Measurements from ENCODE around the gene CD47. TPM values are rescaled to one million over a fixed set of nuclear protein-coding genes. Genes with fewer than 3 reads are reported as not detected.
A peak's percentile ranks its signal among the peaks of the same experiment; 100 is the strongest.

Gene CD47
- polyA plus RNA-seq, 3 donors: 52.3 to 203 (median 173) TPM

DNA sequence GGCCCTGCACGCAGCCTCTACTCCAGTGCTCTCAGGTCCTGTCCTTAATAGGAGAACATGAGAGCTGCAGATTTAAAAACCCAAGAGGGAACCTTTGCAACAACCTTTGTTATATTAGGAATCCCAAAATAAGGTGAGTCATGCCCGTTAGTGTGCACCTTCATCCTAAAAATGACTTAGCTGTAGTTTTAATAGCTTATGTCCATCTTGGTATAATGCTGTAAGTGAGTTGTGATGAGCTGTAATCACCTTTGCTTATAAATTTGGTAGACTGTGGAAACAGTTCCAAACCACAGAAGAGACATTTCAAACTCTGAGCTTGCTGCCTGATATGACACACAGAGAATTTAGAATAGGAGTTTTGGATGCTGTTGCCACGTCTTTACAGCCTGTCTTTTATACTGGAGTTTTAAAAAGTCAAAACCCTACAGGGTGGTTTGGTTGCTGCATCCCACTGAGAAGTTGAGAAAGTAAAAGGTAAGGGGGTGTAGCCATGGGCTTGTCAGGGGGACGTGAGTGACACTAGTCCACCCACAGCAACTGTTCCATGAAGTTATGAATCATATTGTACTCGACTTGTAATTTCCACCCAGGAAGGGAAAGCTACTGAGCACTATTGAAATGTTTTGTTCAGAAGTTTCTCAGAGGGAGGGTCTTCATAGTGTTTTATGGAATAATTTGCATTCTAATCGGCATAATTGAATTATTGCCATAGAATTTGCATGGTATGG is 27.4 kb upstream of the CD47 start:
- H3K27me3 Mint-ChIP-seq (ENCODE audit: low read depth in 3 of 3): peaks cover 0 to 7% (median 0%) of the 10 kb centered on the region in 3 donors
- Histone ChIP-seq H3K4me1 (ENCODE audit: control insufficient read depth in 1 of 2, insufficient read depth in 2 of 2, low read length in 2 of 2) (no peaks in the 10 kb centered on the region), H3K79me2 (ENCODE audit: insufficient read depth, low read length) (no peaks in the 10 kb centered on the region), H3K9me3 (replicated peaks in 1 of 2; ENCODE audit: control insufficient read depth in 1 of 2, insufficient read depth in 1 of 2, low read length in 2 of 2) (no peaks in the 10 kb centered on the region), H3K9ac (ENCODE audit: insufficient read depth, low read length, poor library complexity, severe bottlenecking) (no peak overlapping the region), H3K36me3 (replicated peaks in 1 of 2; ENCODE audit: control insufficient read depth in 1 of 2, insufficient read depth in 2 of 2, low read length in 2 of 2) (no peaks in the 10 kb centered on the region), H2AFZ (ENCODE audit: insufficient read depth, low read depth, low read length, poor library complexity, severe bottlenecking) (no peak overlapping the region), H3K4me3 (replicated peaks in 1 of 3; ENCODE audit: low read depth in 2 of 3, low read length in 3 of 3) (no peak overlapping the region), H3K27me3 (ENCODE audit: control insufficient read depth in 2 of 2, insufficient read depth in 2 of 2, low read length in 2 of 2) (no peaks in the 10 kb centered on the region), H4K20me1 (ENCODE audit: insufficient read depth, low read length) (no peaks in the 10 kb centered on the region), H3K27ac (ENCODE audit: low read depth in 1 of 2, low read length in 2 of 2) (no peak overlapping the region), H3K4me2 (replicated peaks; ENCODE audit: extremely low read depth, low read length, poor library complexity, severe bottlenecking) (no peak overlapping the region)
- TF ChIP-seq, protein P1, sequence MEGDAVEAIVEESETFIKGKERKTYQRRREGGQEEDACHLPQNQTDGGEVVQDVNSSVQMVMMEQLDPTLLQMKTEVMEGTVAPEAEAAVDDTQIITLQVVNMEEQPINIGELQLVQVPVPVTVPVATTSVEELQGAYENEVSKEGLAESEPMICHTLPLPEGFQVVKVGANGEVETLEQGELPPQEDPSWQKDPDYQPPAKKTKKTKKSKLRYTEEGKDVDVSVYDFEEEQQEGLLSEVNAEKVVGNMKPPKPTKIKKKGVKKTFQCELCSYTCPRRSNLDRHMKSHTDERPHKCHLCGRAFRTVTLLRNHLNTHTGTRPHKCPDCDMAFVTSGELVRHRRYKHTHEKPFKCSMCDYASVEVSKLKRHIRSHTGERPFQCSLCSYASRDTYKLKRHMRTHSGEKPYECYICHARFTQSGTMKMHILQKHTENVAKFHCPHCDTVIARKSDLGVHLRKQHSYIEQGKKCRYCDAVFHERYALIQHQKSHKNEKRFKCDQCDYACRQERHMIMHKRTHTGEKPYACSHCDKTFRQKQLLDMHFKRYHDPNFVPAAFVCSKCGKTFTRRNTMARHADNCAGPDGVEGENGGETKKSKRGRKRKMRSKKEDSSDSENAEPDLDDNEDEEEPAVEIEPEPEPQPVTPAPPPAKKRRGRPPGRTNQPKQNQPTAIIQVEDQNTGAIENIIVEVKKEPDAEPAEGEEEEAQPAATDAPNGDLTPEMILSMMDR (IDR thresholded peaks at IDR 0.05): no peak
- peaks cover 8% of the 10 kb centered on the region for H3K4me1 Mint-ChIP-seq
- H3K27ac Mint-ChIP-seq: no peak overlapping the region
- intact Hi-C loops (cut with micrococcal nuclease): no loop called here
- H3K36me3 Mint-ChIP-seq: no peaks in the 10 kb centered on the region
- peaks cover 0 to 2% (median 0%) of the 10 kb centered on the region in 7 donors for H3K9me3 Mint-ChIP-seq
- no peak for DNase-seq
- WGBS (ENCODE audit: insufficient coverage): 100% methylated on average over 2 of the region's 6 CpGs
- no peak overlapping the region for H3K4me3 Mint-ChIP-seq

DNA sequence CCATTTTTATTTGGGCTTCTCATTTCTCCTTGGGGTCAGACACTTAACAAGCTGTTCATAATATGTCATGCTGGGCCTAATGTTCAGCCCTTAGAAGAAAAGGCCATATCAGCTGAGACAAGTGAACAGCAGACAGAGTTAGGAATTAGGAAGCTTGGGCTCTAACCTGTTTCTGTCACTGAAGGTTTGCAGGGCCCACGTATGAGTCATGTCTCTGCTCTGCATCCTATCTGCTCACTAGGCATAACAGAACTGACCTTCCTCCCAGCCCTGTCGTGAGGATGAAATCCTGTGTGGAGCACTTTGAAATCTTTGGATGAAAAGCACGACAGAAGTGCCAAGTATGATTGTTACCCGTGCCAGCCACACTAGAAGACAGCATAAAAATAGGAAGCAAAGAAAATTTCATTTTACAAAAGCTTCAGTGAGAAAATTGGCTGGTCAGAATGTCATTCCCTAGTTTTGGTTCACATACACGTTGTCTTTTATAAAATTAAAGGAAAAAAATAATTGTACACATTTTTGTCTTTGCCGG is 26.5 kb upstream of the CD47 start:
- Histone ChIP-seq H3K27me3 (ENCODE audit: control insufficient read depth in 2 of 2, insufficient read depth in 2 of 2, low read length in 2 of 2) (no peaks in the 10 kb centered on the region), H4K20me1 (ENCODE audit: insufficient read depth, low read length) (no peaks in the 10 kb centered on the region), H3K79me2 (ENCODE audit: insufficient read depth, low read length) (no peaks in the 10 kb centered on the region), H3K9ac (ENCODE audit: insufficient read depth, low read length, poor library complexity, severe bottlenecking) (no peak overlapping the region), H3K4me2 (replicated peaks; ENCODE audit: extremely low read depth, low read length, poor library complexity, severe bottlenecking) (no peak overlapping the region), H3K9me3 (replicated peaks in 1 of 2; ENCODE audit: control insufficient read depth in 1 of 2, insufficient read depth in 1 of 2, low read length in 2 of 2) (no peaks in the 10 kb centered on the region), H3K4me3 (replicated peaks in 1 of 3; ENCODE audit: low read depth in 2 of 3, low read length in 3 of 3) (no peak overlapping the region), H3K27ac (ENCODE audit: low read depth in 1 of 2, low read length in 2 of 2) (no peak overlapping the region), H2AFZ (ENCODE audit: insufficient read depth, low read depth, low read length, poor library complexity, severe bottlenecking) (no peak overlapping the region), H3K4me1 (ENCODE audit: control insufficient read depth in 1 of 2, insufficient read depth in 2 of 2, low read length in 2 of 2) (no peaks in the 10 kb centered on the region), H3K36me3 (replicated peaks in 1 of 2; ENCODE audit: control insufficient read depth in 1 of 2, insufficient read depth in 2 of 2, low read length in 2 of 2) (no peaks in the 10 kb centered on the region)
- Mint-ChIP-seq H3K27me3 (ENCODE audit: low read depth in 3 of 3) (peaks cover 0 to 7% (median 0%) of the 10 kb centered on the region in 3 donors), H3K4me3 (no peak overlapping the region), H3K36me3 (no peaks in the 10 kb centered on the region), H3K4me1 (peaks cover 8% of the 10 kb centered on the region), H3K9me3 (peaks cover 0 to 2% (median 0%) of the 10 kb centered on the region in 7 donors), H3K27ac (no peak overlapping the region)
- intact Hi-C loops (cut with micrococcal nuclease): no loop called here
- TF ChIP-seq, protein P1 (IDR thresholded peaks at IDR 0.05): no peak
- WGBS (ENCODE audit: insufficient coverage): no CpG with 5 or more reads among the region's 6 CpGs
- peak in 1 of 3 donors; percentile 42 for DNase-seq
